ENCODE data around the gene DUOX1. TPM values are rescaled to one million over a fixed set of nuclear protein-coding genes. Genes with fewer than 3 reads are reported as not detected.

DUOX1 gene
- total and polyA plus RNA-seq, 9 of the 15 experiments (the other 6 are each of a cell fraction or from before 2014, with no cell fraction given), result 0.01 to 0.22 (median 0.01) TPM; not detected in 6

- no peak for TF ChIP-seq RBM22 (IDR thresholded peaks at IDR 0.05; ENCODE audit: low read depth, low read length, poor library complexity, severe bottlenecking)
- no peak for TF ChIP-seq SETDB1 (IDR thresholded peaks at IDR 0.05; ENCODE audit: low read length)
- TF ChIP-seq DDX20 (tag; IDR thresholded peaks at IDR 0.05; ENCODE audit: low read depth), result no peak
- TF ChIP-seq, protein P1, sequence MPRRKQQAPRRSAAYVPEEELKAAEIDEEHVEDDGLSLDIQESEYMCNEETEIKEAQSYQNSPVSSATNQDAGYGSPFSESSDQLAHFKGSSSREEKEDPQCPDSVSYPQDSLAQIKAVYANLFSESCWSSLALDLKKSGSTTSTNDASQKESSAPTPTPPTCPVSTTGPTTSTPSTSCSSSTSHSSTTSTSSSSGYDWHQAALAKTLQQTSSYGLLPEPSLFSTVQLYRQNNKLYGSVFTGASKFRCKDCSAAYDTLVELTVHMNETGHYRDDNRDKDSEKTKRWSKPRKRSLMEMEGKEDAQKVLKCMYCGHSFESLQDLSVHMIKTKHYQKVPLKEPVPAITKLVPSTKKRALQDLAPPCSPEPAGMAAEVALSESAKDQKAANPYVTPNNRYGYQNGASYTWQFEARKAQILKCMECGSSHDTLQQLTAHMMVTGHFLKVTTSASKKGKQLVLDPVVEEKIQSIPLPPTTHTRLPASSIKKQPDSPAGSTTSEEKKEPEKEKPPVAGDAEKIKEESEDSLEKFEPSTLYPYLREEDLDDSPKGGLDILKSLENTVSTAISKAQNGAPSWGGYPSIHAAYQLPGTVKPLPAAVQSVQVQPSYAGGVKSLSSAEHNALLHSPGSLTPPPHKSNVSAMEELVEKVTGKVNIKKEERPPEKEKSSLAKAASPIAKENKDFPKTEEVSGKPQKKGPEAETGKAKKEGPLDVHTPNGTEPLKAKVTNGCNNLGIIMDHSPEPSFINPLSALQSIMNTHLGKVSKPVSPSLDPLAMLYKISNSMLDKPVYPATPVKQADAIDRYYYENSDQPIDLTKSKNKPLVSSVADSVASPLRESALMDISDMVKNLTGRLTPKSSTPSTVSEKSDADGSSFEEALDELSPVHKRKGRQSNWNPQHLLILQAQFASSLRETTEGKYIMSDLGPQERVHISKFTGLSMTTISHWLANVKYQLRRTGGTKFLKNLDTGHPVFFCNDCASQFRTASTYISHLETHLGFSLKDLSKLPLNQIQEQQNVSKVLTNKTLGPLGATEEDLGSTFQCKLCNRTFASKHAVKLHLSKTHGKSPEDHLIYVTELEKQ (CRISPR knock-in tag; IDR thresholded peaks at IDR 0.05), result no peak
- no peak for TF ChIP-seq THRB (CRISPR knock-in tag; conservative IDR thresholded peaks at IDR 0.05)
- TF ChIP-seq, protein P2, sequence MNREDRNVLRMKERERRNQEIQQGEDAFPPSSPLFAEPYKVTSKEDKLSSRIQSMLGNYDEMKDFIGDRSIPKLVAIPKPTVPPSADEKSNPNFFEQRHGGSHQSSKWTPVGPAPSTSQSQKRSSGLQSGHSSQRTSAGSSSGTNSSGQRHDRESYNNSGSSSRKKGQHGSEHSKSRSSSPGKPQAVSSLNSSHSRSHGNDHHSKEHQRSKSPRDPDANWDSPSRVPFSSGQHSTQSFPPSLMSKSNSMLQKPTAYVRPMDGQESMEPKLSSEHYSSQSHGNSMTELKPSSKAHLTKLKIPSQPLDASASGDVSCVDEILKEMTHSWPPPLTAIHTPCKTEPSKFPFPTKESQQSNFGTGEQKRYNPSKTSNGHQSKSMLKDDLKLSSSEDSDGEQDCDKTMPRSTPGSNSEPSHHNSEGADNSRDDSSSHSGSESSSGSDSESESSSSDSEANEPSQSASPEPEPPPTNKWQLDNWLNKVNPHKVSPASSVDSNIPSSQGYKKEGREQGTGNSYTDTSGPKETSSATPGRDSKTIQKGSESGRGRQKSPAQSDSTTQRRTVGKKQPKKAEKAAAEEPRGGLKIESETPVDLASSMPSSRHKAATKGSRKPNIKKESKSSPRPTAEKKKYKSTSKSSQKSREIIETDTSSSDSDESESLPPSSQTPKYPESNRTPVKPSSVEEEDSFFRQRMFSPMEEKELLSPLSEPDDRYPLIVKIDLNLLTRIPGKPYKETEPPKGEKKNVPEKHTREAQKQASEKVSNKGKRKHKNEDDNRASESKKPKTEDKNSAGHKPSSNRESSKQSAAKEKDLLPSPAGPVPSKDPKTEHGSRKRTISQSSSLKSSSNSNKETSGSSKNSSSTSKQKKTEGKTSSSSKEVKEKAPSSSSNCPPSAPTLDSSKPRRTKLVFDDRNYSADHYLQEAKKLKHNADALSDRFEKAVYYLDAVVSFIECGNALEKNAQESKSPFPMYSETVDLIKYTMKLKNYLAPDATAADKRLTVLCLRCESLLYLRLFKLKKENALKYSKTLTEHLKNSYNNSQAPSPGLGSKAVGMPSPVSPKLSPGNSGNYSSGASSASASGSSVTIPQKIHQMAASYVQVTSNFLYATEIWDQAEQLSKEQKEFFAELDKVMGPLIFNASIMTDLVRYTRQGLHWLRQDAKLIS (CRISPR knock-in tag; IDR thresholded peaks at IDR 0.05), result no peak
- no peak for TF ChIP-seq SPI1 (IDR thresholded peaks at IDR 0.05; ENCODE audit: borderline replicate concordance, low read depth, low read length)
- TF ChIP-seq PKNOX1 (IDR thresholded peaks at IDR 0.05), result peak; percentile 45; the same call in 1 of the 2 replicates
- TF ChIP-seq RBM15 (IDR thresholded peaks at IDR 0.05; ENCODE audit: insufficient read depth, low read length), result no peak
- no peak for TF ChIP-seq POLR2AphosphoS2 (IDR thresholded peaks at IDR 0.05; ENCODE audit: low read length)
- TF ChIP-seq KDM2B (CRISPR knock-in tag; IDR thresholded peaks at IDR 0.05), result no peak
- no peak for TF ChIP-seq ZNF668 (CRISPR knock-in tag; IDR thresholded peaks at IDR 0.05)
- TF ChIP-seq ARID1B (IDR thresholded peaks at IDR 0.05), result peak; percentile 43; the same call in 1 of the 2 replicates
- no peak for TF ChIP-seq ZSCAN32 (CRISPR knock-in tag; IDR thresholded peaks at IDR 0.05)
- TF ChIP-seq ZNF778 (CRISPR knock-in tag; IDR thresholded peaks at IDR 0.05), result no peak
These were observed 40.7 kb upstream of the DUOX1 start (continued) for GRCh38 chr15:45088801-45089711.
